ENCODE data around the gene IL4R.
A peak's percentile ranks its signal among the peaks of the same experiment; 100 is the strongest.

Gene IL4R

GRCh38 chr16:27318392-27319256 lies 4.8 kb downstream of the IL4R start:
- Histone ChIP-seq H3K23ac (ENCODE audit: low read length in 2 of 2) (peak overlapping the region in 1 of 2 experiments; percentile 14), H3K36me3 (ENCODE audit: control insufficient read depth in 1 of 2, insufficient read depth in 2 of 2, low read depth in 1 of 2, low read length in 2 of 2) (peaks cover 3 to 13% of the 10 kb centered on the region in 2 experiments), H3K79me1 (replicated peaks; ENCODE audit: low read length, poor library complexity, severe bottlenecking) (peaks cover 3% of the 10 kb centered on the region), H3K9me3 (ENCODE audit: control insufficient read depth, low read length) (no peaks in the 10 kb centered on the region), H2BK5ac (ENCODE audit: low read depth, low read length, poor library complexity, severe bottlenecking) (no peak overlapping the region), H2BK12ac (ENCODE audit: low read length in 2 of 2) (peak overlapping the region; percentile 38 to 62), H2BK120ac (ENCODE audit: low read depth, low read length) (no peak overlapping the region), H3K4ac (ENCODE audit: low read depth in 1 of 2, low read length in 2 of 2) (peak overlapping the region in 1 of 2 experiments; percentile 5), H3K9ac (ENCODE audit: low read length) (no peak overlapping the region), H3K4me2 (ENCODE audit: low read length, poor library complexity, severe bottlenecking) (peak overlapping the region; percentile 36), H2AK5ac (ENCODE audit: low read length, severe bottlenecking) (peak overlapping the region; percentile 70), H3K27ac (ENCODE audit: low read length, poor library complexity, severe bottlenecking) (peak overlapping the region; percentile 62), H3K4me1 (ENCODE audit: control insufficient read depth, insufficient read depth, low read depth, low read length) (peaks cover 38% of the 10 kb centered on the region), H3K14ac (ENCODE audit: low read length in 2 of 2) (no peak overlapping the region), H2AFZ (ENCODE audit: low read depth, low read length) (no peak overlapping the region), H4K91ac (ENCODE audit: low read length) (peak overlapping the region; percentile 40), H3K18ac (ENCODE audit: low read depth in 1 of 2, low read length in 2 of 2) (peak overlapping the region; percentile 6 to 49), H3K27me3 (ENCODE audit: control insufficient read depth in 1 of 2, insufficient read depth in 1 of 2, low read length in 2 of 2) (no peaks in the 10 kb centered on the region), H2BK15ac (ENCODE audit: low read depth, poor library complexity, severe bottlenecking) (no peak overlapping the region), H3K4me3 (ENCODE audit: insufficient read depth in 1 of 2, low read depth in 1 of 2, low read length in 2 of 2) (peak overlapping the region in 1 of 2 experiments; percentile 1), H4K8ac (ENCODE audit: low read length) (peak overlapping the region; percentile 38)
- peak; percentile 89 for DNase-seq
- 52% methylated on average over 18 of the region's 18 CpGs for WGBS

- 85% methylated on average over 12 of the region's 13 CpGs for WGBS
- peak overlapping the region; percentile 1 for H2AK5ac ChIP-seq (ENCODE audit: low read length, severe bottlenecking)
- no peak overlapping the region for H3K4ac ChIP-seq (ENCODE audit: low read depth in 1 of 2, low read length in 2 of 2)
- DNase-seq: no peak
- peaks cover 39% of the 10 kb centered on the region for H3K4me1 ChIP-seq (ENCODE audit: control insufficient read depth, insufficient read depth, low read depth, low read length)
- no peak overlapping the region for H2BK5ac ChIP-seq (ENCODE audit: low read depth, low read length, poor library complexity, severe bottlenecking)
- peak overlapping the region; percentile 49 for H2BK15ac ChIP-seq (ENCODE audit: low read depth, poor library complexity, severe bottlenecking)
- H3K79me1 ChIP-seq (replicated peaks; ENCODE audit: low read length, poor library complexity, severe bottlenecking): peaks cover 3% of the 10 kb centered on the region
- H3K9me3 ChIP-seq (ENCODE audit: control insufficient read depth, low read length): no peaks in the 10 kb centered on the region
- no peak overlapping the region for H3K4me3 ChIP-seq (ENCODE audit: insufficient read depth in 1 of 2, low read depth in 1 of 2, low read length in 2 of 2)
- peak overlapping the region; percentile 62 for H3K27ac ChIP-seq (ENCODE audit: low read length, poor library complexity, severe bottlenecking)
- peak overlapping the region in 1 of 2 experiments; percentile 0 for H3K18ac ChIP-seq (ENCODE audit: low read depth in 1 of 2, low read length in 2 of 2)
- no peak overlapping the region for H2AFZ ChIP-seq (ENCODE audit: low read depth, low read length)
- peak overlapping the region; percentile 40 for H4K91ac ChIP-seq (ENCODE audit: low read length)
- no peak overlapping the region for H4K8ac ChIP-seq (ENCODE audit: low read length)
- no peak overlapping the region for H3K23ac ChIP-seq (ENCODE audit: low read length in 2 of 2)
- no peaks in the 10 kb centered on the region for H3K27me3 ChIP-seq (ENCODE audit: control insufficient read depth in 1 of 2, insufficient read depth in 1 of 2, low read length in 2 of 2)
- H3K36me3 ChIP-seq (ENCODE audit: control insufficient read depth in 1 of 2, insufficient read depth in 2 of 2, low read depth in 1 of 2, low read length in 2 of 2): peaks cover 10 to 13% of the 10 kb centered on the region in 2 experiments
- no peak overlapping the region for H3K14ac ChIP-seq (ENCODE audit: low read length in 2 of 2)
- peak overlapping the region; percentile 15 to 62 for H2BK12ac ChIP-seq (ENCODE audit: low read length in 2 of 2)
- H3K9ac ChIP-seq (ENCODE audit: low read length): no peak overlapping the region
- no peak overlapping the region for H2BK120ac ChIP-seq (ENCODE audit: low read depth, low read length)
- no peak overlapping the region for H3K4me2 ChIP-seq (ENCODE audit: low read length, poor library complexity, severe bottlenecking)
These were observed 5.6 kb downstream of the IL4R start for GRCh38 chr16:27319257-27319965.

GRCh38 chr16:27320261-27321012 lies 6.7 kb downstream of the IL4R start:
- Histone ChIP-seq H3K27ac (ENCODE audit: low read length, poor library complexity, severe bottlenecking) (no peak overlapping the region), H3K27me3 (ENCODE audit: control insufficient read depth in 1 of 2, insufficient read depth in 1 of 2, low read length in 2 of 2) (no peaks in the 10 kb centered on the region)

More at GRCh38 chr16:27320261-27321012, 6.7 kb downstream of the IL4R start:
- H2BK120ac ChIP-seq (ENCODE audit: low read depth, low read length): no peak overlapping the region
- no peak overlapping the region for H2AK5ac ChIP-seq (ENCODE audit: low read length, severe bottlenecking)
- H3K4me2 ChIP-seq (ENCODE audit: low read length, poor library complexity, severe bottlenecking): no peak overlapping the region
- H3K4me1 ChIP-seq (ENCODE audit: control insufficient read depth, insufficient read depth, low read depth, low read length): peaks cover 34% of the 10 kb centered on the region
- no peak overlapping the region for H2AFZ ChIP-seq (ENCODE audit: low read depth, low read length)
- peak overlapping the region; percentile 56 for H3K9ac ChIP-seq (ENCODE audit: low read length)
- no peak for DNase-seq
- no peaks in the 10 kb centered on the region for H3K9me3 ChIP-seq (ENCODE audit: control insufficient read depth, low read length)
- H3K36me3 ChIP-seq (ENCODE audit: control insufficient read depth in 1 of 2, insufficient read depth in 2 of 2, low read depth in 1 of 2, low read length in 2 of 2): peaks cover 13 to 18% of the 10 kb centered on the region in 2 experiments
- no peak overlapping the region for H3K4me3 ChIP-seq (ENCODE audit: insufficient read depth in 1 of 2, low read depth in 1 of 2, low read length in 2 of 2)
- peak overlapping the region in 1 of 2 experiments; percentile 32 for H2BK12ac ChIP-seq (ENCODE audit: low read length in 2 of 2)
- no peak overlapping the region for H2BK15ac ChIP-seq (ENCODE audit: low read depth, poor library complexity, severe bottlenecking)
- H4K8ac ChIP-seq (ENCODE audit: low read length): no peak overlapping the region
- H4K91ac ChIP-seq (ENCODE audit: low read length): no peak overlapping the region
- 93% methylated on average over 11 of the region's 12 CpGs for WGBS
- no peak overlapping the region for H3K23ac ChIP-seq (ENCODE audit: low read length in 2 of 2)
- H2BK5ac ChIP-seq (ENCODE audit: low read depth, low read length, poor library complexity, severe bottlenecking): no peak overlapping the region
- peak overlapping the region in 1 of 2 experiments; percentile 28 for H3K18ac ChIP-seq (ENCODE audit: low read depth in 1 of 2, low read length in 2 of 2)
- H3K14ac ChIP-seq (ENCODE audit: low read length in 2 of 2): no peak overlapping the region
- peaks cover 3% of the 10 kb centered on the region for H3K79me1 ChIP-seq (replicated peaks; ENCODE audit: low read length, poor library complexity, severe bottlenecking)
- H3K4ac ChIP-seq (ENCODE audit: low read depth in 1 of 2, low read length in 2 of 2): no peak overlapping the region
